CD14-positive monocyte (primary cell): ENCODE results near the gene APOBEC2. TPM values are rescaled to one million over a fixed set of nuclear protein-coding genes. Genes with fewer than 3 reads are reported as not detected.

Experiments used
- DNase-seq, 3 donors: peaks; one replicate each; pipeline ENCODE4 v3.0.0-alpha.2; 2011 to 2022
- H2AFZ ChIP-seq: 2 replicates; pipeline ENCODE4 v1.6.0; 2012; ENCODE audit warnings: mild to moderate bottlenecking, low read depth, low read length, inconsistent platforms; ENCODE audit not compliant: insufficient read depth, poor library complexity, severe bottlenecking
- H3K27ac ChIP-seq, 2 donors: 1 replicate in 1 of 2; 2 replicates in 1 of 2; pipeline ENCODE4 v1.5.1; 2012 to 2013; ENCODE audit warnings: low read length in 2 of 2, control low read depth in 1 of 2, inconsistent platforms in 1 of 2, low read depth in 1 of 2, mild to moderate bottlenecking in 1 of 2
- H3K27me3 ChIP-seq, 2 donors: one replicate each; pipeline versions ENCODE4 v1.6.0 to v1.6.1; 2011 to 2013; ENCODE audit warnings: low read length in 2 of 2; ENCODE audit not compliant: control insufficient read depth in 2 of 2, insufficient read depth in 2 of 2
- H3K36me3 ChIP-seq, 2 donors: replicated peaks in 1 of 2; 1 replicate in 1 of 2; 2 replicates in 1 of 2; pipeline versions ENCODE4 v1.5.1 to v1.6.1; 2012 to 2013; ENCODE audit warnings: low read length in 2 of 2, control low read depth in 1 of 2, inconsistent platforms in 1 of 2, mild to moderate bottlenecking in 1 of 2; ENCODE audit not compliant: insufficient read depth in 2 of 2, control insufficient read depth in 1 of 2
- H3K4me1 ChIP-seq, 2 donors: 1 replicate in 1 of 2; 2 replicates in 1 of 2; pipeline versions ENCODE4 v1.5.1 to v1.6.1; 2012 to 2013; ENCODE audit warnings: low read length in 2 of 2, control low read depth in 1 of 2, inconsistent platforms in 1 of 2, mild to moderate bottlenecking in 1 of 2, moderate library complexity in 1 of 2; ENCODE audit not compliant: insufficient read depth in 2 of 2, control insufficient read depth in 1 of 2
- H3K4me2 ChIP-seq: replicated peaks from 2 replicates; pipeline ENCODE3; 2012; ENCODE audit warnings: low read length, moderate library complexity, mild to moderate bottlenecking; ENCODE audit not compliant: poor library complexity, severe bottlenecking; ENCODE audit errors: extremely low read depth
- H3K4me3 ChIP-seq, 3 experiments: fragments of 200-600 bp in 1 of 3; sonication (generic) in 1 of 3; replicated peaks in 1 of 3; 1 replicate in 2 of 3; 2 replicates in 1 of 3; pipeline ENCODE4 v1.5.1; 2011 to 2013; ENCODE audit warnings: low read length in 3 of 3, mild to moderate bottlenecking in 3 of 3, control low read depth in 2 of 3, low read depth in 2 of 3, inconsistent platforms in 1 of 3, moderate library complexity in 1 of 3
- H3K79me2 ChIP-seq: 2 replicates; pipeline ENCODE4 v1.6.0; 2012; ENCODE audit warnings: mild to moderate bottlenecking, control low read depth, inconsistent platforms, low read length, moderate library complexity; ENCODE audit not compliant: insufficient read depth
- H3K9ac ChIP-seq: 2 replicates; pipeline ENCODE4 v1.6.0; 2017; ENCODE audit warnings: low read length, mild to moderate bottlenecking; ENCODE audit not compliant: insufficient read depth, poor library complexity, severe bottlenecking
- H3K9me3 ChIP-seq, 2 donors: replicated peaks in 1 of 2; 1 replicate in 1 of 2; 2 replicates in 1 of 2; pipeline versions ENCODE4 v1.5.1 to v1.6.1; 2012 to 2013; ENCODE audit warnings: low read length in 2 of 2, control low read depth in 1 of 2; ENCODE audit not compliant: control insufficient read depth in 1 of 2, insufficient read depth in 1 of 2
- H4K20me1 ChIP-seq: 2 replicates; pipeline ENCODE4 v1.6.0; 2012; ENCODE audit warnings: mild to moderate bottlenecking, low read length, control low read depth, moderate library complexity; ENCODE audit not compliant: insufficient read depth
- H3K27ac Mint-ChIP-seq, 7 donors: one replicate each; pipeline ENCODE4 v1.8.0; 2020; ENCODE audit warnings: mild to moderate bottlenecking in 7 of 7, mixed read lengths in 7 of 7, moderate library complexity in 6 of 7, inconsistent platforms in 2 of 7
- H3K27me3 Mint-ChIP-seq, 3 donors: one replicate each; pipeline ENCODE4 v1.8.0; 2021 to 2022; ENCODE audit warnings: low read depth in 3 of 3, mild to moderate bottlenecking in 3 of 3, mixed read lengths in 3 of 3, moderate library complexity in 3 of 3, inconsistent platforms in 1 of 3
- H3K36me3 Mint-ChIP-seq, 2 donors: one replicate each; pipeline ENCODE4 v1.8.0; 2020; ENCODE audit warnings: mixed read lengths in 2 of 2, inconsistent platforms in 1 of 2, mild to moderate bottlenecking in 1 of 2
- H3K4me1 Mint-ChIP-seq: one replicate; pipeline ENCODE4 v1.8.0; 2020; ENCODE audit warnings: mild to moderate bottlenecking, mixed read lengths
- H3K4me3 Mint-ChIP-seq, 2 donors: one replicate each; pipeline ENCODE4 v1.8.0; 2020; ENCODE audit warnings: mild to moderate bottlenecking in 2 of 2, mixed read lengths in 2 of 2, moderate library complexity in 1 of 2
- H3K9me3 Mint-ChIP-seq, 7 donors: one replicate each; pipeline ENCODE4 v1.8.0; 2020 to 2022; ENCODE audit warnings: mixed read lengths in 7 of 7, mild to moderate bottlenecking in 6 of 7, moderate library complexity in 6 of 7, inconsistent platforms in 2 of 7
- CTCF ChIP-seq: fragments of 200-600 bp; IDR thresholded peaks from one replicate; pipeline ENCODE4 v1.8.0; 2022; ENCODE audit warnings: antibody characterized with exemption, mild to moderate bottlenecking
- WGBS: methylation state at CpG from one replicate; pipeline ENCODE4 v1.1.5; 2013; ENCODE audit warnings: missing lambda C conversion rate; ENCODE audit not compliant: insufficient coverage; 5-methylcytosine and 5-hydroxymethylcytosine counted together
- intact Hi-C, 2 donors: fragments of 100-400 bp; cut with micrococcal nuclease; formaldehyde crosslinking; loops; one replicate each; pipeline versions ENCODE4 v1.15.0 to v1.15.1; 2023
- polyA plus RNA-seq, 3 donors: library from polyadenylated mRNA; depleted of rRNA in 1 of 3; unstranded in 2 of 3; stranded (reverse) in 1 of 3; fragments of 300-500 nt in 2 of 3; fragments of >200 nt in 1 of 3; fragmentation: Illumina TruSeq in 2 of 3; gene quantifications; 1 replicate in 2 of 3; 2 replicates in 1 of 3; pipeline ENCODE4 v1.2.3, GENCODE V29; 2012 to 2021

The APOBEC2 gene
- polyA plus RNA-seq, 3 donors = 0.14 to 0.42 TPM; not detected in 1

- H2AFZ ChIP-seq = no peak overlapping the region
- H3K4me3 ChIP-seq = no peak overlapping the region
- no peaks in the 10 kb centered on the region for H3K4me1 ChIP-seq
- H3K9me3 Mint-ChIP-seq = no peaks in the 10 kb centered on the region
- H3K36me3 ChIP-seq = no peaks in the 10 kb centered on the region
- H4K20me1 ChIP-seq = no peaks in the 10 kb centered on the region
- H3K36me3 Mint-ChIP-seq = no peaks in the 10 kb centered on the region
- H3K9me3 ChIP-seq = no peaks in the 10 kb centered on the region
- H3K27me3 Mint-ChIP-seq = peaks cover 0 to 6% (median 0%) of the 10 kb centered on the region in 3 donors
- no peak for DNase-seq
- peaks cover 8% of the 10 kb centered on the region for H3K4me1 Mint-ChIP-seq
- H3K9ac ChIP-seq = no peak overlapping the region
- intact Hi-C loops = no loop called here
- no peak overlapping the region for H3K27ac Mint-ChIP-seq
- no peak overlapping the region for H3K4me2 ChIP-seq
- 94% methylated on average over 6 of the region's 13 CpGs for WGBS
- no peak for TF ChIP-seq CTCF
- no peak overlapping the region for H3K4me3 Mint-ChIP-seq
- no peaks in the 10 kb centered on the region for H3K79me2 ChIP-seq
- H3K27me3 ChIP-seq = no peaks in the 10 kb centered on the region
- no peak overlapping the region for H3K27ac ChIP-seq
Observed at GRCh38 chr6:41037107-41037900, 15.7 kb upstream of the APOBEC2 start.

- H3K27ac Mint-ChIP-seq = no peak overlapping the region
Observed at GRCh38 chr6:41038205-41038604, 14.8 kb upstream of the APOBEC2 start.

More at GRCh38 chr6:41038205-41038604, 14.8 kb upstream of the APOBEC2 start:
- Histone ChIP-seq H3K36me3 (no peaks in the 10 kb centered on the region), H3K4me2 (no peak overlapping the region), H3K27ac (no peak overlapping the region), H3K9ac (no peak overlapping the region), H2AFZ (no peak overlapping the region), H3K4me1 (no peaks in the 10 kb centered on the region), H3K9me3 (no peaks in the 10 kb centered on the region), H3K79me2 (no peaks in the 10 kb centered on the region), H4K20me1 (no peaks in the 10 kb centered on the region), H3K4me3 (no peak overlapping the region), H3K27me3 (no peaks in the 10 kb centered on the region)
- no peak for DNase-seq
- H3K4me1 Mint-ChIP-seq = peaks cover 8% of the 10 kb centered on the region
- no peaks in the 10 kb centered on the region for H3K36me3 Mint-ChIP-seq
- TF ChIP-seq CTCF = no peak
- H3K4me3 Mint-ChIP-seq = no peak overlapping the region
- whole genome bisulfite sequencing = 100% methylated on average over 2 of the region's 3 CpGs
- intact Hi-C loops = no loop called here
- no peaks in the 10 kb centered on the region for H3K9me3 Mint-ChIP-seq
- peaks cover 0 to 6% (median 0%) of the 10 kb centered on the region in 3 donors for H3K27me3 Mint-ChIP-seq
